Amniotic epithelial cell (primary cell): ENCODE results near the gene TUBB4B.
A peak's percentile ranks its signal among the peaks of the same experiment; 100 is the strongest.

Experiments
- DNase-seq: peaks from one replicate; pipeline ENCODE4 v3.0.0-alpha.2; 2010; ENCODE audit warnings: low read depth

Gene TUBB4B

GRCh38 chr9:137225699-137226331, 15.3 kb upstream of the TUBB4B start:
- no peak for DNase-seq

- no peak for DNase-seq
Observed at GRCh38 chr9:137226338-137227053, 14.6 kb upstream of the TUBB4B start.

GRCh38 chr9:137227054-137227852, 13.8 kb upstream of the TUBB4B start, which contains the start of gene RNF224:
Gene RNF224, plus strand, starts transcription at chr9:137227502. Its CDS starts 834 bp downstream, at chr9:137228336.
- peak; percentile 68 for DNase-seq

- no peak for DNase-seq
Observed at GRCh38 chr9:137227853-137228505, 13.1 kb upstream of the TUBB4B start.

GRCh38 chr9:137228506-137228967, 12.6 kb upstream of the TUBB4B start:
- DNase-seq, result no peak

GRCh38 chr9:137228968-137229896, 11.9 kb upstream of the TUBB4B start:
- DNase-seq, result no peak

- no peak for DNase-seq
Observed at GRCh38 chr9:137229903-137230704, 11.0 kb upstream of the TUBB4B start.

GRCh38 chr9:137230705-137231371, 10.2 kb upstream of the TUBB4B start, which contains the start of gene SLC34A3:
Gene SLC34A3, plus strand, starts transcription at chr9:137230901. Its CDS starts 802 bp downstream, at chr9:137231703.
- no peak for DNase-seq

GRCh38 chr9:137231372-137232039, 9.6 kb upstream of the TUBB4B start:
- no peak for DNase-seq

- no peak for DNase-seq
Observed at GRCh38 chr9:137232101-137232500, 9.0 kb upstream of the TUBB4B start.

- no peak for DNase-seq
Observed at GRCh38 chr9:137232510-137232909, 8.6 kb upstream of the TUBB4B start.

GRCh38 chr9:137233143-137233980, 7.7 kb upstream of the TUBB4B start:
- no peak for DNase-seq

- no peak for DNase-seq
Observed at GRCh38 chr9:137234055-137234697, 6.9 kb upstream of the TUBB4B start.

GRCh38 chr9:137234758-137235423, 6.2 kb upstream of the TUBB4B start:
- no peak for DNase-seq

- DNase-seq, result no peak
Observed at GRCh38 chr9:137235424-137236237, 5.5 kb upstream of the TUBB4B start.
